HG03064 (cell line): ENCODE results near the gene SERPINE2.

Source experiments
- ATAC-seq: cut with Tn5 transposase; IDR thresholded peaks from one replicate; pipeline ENCODE4 v1.9.1; 2021; ENCODE audit warnings: low read depth; ENCODE audit not compliant: unreplicated experiment

The SERPINE2 gene, protein sequence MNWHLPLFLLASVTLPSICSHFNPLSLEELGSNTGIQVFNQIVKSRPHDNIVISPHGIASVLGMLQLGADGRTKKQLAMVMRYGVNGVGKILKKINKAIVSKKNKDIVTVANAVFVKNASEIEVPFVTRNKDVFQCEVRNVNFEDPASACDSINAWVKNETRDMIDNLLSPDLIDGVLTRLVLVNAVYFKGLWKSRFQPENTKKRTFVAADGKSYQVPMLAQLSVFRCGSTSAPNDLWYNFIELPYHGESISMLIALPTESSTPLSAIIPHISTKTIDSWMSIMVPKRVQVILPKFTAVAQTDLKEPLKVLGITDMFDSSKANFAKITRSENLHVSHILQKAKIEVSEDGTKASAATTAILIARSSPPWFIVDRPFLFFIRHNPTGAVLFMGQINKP

DNA sequence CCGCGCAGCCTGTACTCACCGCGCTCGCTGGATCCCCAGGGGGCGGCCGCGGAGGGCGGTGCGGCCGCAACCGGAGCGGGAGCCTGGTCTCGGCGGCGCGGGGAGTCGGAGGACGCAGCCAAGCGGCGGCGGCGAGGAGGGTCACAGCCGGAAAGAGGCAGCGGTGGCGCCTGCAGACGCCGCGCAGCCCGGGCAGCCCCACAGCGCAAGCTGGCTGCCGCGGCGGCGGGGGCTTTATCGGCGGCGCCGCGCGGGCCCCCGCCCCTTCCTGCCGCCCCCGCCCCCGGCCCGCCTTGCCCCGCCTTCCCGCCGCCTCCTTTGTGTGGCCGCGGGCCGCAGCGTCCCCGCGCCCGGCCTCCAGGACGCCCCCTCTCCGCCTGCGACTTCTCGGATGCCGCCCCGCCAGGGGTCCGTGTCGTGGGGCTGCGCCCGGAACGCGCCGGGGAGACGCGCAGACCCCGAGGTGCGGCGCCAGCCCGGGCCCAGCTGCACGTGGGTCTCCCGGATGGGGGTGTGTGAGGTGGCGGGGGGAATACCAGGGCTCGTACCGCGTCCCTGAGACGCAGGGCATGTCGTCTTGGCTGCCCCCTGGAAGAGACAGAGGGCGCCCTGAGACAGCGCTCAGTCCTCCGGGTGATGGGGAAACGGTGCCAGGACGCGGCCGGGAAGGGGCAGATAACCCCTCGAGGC lies at the start of gene SERPINE2:
SERPINE2 (minus strand) TSS at position 207 of the 690 bp plus-strand sequence. CDS start 37,386 bp downstream, outside the sequence.
- ATAC-seq, result no peak

DNA sequence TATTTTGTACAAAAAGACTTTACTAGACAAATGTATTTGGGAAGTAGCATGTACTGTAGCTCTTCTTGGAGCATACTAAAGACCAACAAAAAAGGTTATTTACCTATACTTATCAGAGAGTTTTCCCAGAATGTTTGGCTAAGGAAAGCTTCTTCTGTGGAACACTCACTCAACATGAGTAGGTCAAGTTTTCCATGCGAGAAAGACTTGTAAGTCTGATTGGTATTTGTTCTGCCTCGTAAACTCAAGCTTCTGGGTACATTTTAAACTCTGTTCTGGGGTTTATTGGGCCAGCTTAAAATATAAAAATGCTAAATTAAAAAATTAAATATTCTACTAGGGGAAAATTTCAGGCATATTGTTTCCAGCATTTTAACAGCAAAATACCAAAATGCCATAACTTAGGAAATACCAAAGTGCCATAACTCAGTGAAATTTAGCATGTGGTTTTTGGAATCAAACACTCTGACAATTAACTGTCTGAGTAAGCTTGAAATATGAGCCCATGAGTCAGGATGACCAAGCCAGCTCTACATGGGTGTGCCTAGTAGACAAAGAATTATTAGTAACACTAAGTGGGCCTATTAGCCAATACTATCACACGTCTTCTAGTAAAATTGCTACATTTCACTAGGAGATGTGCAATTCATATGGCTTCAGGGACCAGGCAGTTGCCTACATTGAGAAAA lies 47.3 kb upstream of the SERPINE2 start:
- ATAC-seq, result no peak

DNA sequence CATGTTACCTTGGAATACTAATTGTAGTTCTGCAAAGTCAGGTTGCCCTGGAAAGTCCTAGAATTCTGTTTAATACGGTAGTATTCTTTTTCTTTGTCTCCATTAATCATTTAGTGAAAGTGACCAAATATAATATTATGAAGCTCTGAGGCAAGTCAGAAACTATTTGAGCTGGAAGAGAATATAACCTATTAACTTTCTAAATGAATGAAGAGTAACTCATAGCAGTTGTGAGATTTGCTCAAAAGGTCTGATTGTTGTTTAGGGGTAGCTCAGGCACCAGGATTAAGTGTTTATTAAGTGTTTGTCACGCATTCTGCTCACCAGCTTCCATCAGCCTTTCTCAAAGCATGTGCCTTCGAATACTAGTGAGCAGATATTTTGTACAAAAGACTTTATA lies 46.7 kb upstream of the SERPINE2 start:
- ATAC-seq, result no peak

DNA sequence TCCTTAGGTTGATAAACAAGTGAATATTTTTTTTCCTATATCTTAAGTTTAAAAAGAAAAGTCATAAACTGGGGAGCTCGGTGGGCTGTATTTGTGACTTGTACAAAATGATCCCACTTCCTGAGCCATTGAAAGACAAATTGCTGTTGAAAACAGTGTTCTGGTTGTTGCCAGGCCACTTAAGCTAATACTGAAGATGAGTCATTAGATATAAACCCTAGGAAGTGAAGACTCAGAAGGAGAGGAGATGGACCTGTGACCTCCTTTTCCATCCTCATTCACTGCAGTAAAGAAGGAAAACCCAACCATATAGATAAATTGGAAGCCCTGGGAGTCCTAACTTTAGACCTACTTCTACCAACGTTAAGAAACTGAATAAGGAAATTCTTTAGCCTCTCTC lies 46.2 kb upstream of the SERPINE2 start:
- no peak for ATAC-seq

DNA sequence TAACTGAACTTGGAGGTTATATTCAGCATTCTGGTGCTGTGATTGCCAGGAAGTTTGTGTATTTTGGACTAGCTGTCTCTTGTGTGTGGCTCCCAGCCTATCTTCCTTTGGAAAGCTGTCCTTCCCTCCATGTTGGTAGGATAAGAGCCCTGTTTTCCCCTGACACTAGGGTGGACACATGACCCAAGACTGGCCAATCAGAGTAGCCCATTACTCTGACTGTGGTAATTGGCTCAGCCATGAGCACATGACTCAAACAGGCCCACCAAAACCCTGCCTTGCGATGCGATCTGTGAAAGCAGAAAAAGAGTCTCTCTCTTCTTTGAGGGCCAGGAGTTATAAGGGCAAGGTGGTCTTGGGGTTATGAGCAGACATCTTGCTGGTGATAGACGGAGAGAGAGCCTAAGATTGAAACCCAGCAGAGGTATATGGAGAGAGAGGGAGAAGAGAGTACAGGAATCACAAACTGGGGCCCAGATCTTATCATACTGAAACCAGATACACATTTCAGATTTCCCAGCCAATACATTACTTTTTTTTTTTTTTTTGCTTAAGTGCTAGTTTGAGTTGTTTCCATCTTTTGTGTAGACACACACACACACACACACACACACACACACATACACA lies 45.3 kb upstream of the SERPINE2 start:
- no peak for ATAC-seq

DNA sequence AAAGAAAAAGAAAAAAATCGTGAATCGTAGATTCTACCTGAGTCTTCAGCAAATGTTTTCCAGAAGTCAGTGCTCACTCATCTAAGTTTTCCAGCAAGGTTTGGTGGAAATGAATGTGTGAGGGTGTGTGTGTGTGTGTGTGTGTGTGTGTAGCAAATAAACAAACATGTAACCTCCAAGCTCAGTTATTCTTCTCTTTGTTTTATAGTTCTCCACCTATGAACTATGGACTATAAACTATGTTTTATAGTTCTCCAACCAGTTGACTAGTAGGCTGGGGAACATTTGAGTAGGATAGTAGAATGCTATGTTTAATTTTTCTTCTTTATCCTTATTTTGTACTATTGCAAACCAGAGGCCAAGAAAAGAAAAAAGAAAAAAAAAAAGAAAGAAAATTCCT lies 44.6 kb upstream of the SERPINE2 start:
- no peak for ATAC-seq

DNA sequence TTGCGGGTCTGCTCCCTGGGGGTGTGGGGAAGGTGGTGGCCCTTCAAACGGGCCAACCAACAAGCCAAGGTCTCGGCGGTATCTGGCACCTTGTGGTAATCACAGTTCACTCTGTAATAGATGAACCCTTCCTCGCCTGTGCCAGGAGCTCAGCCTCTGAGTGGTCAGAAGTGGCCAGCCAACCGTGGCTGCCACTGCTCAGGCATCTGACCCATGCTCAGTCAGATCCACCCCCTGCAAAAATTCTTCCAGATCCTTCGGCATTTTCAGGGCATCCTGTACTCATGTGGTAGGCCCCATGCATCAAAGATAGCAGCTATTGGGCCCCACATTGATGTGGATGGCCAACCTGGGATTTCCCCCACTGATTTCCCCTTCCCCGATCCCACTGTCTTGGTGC lies 39.6 kb upstream of the SERPINE2 start:
- ATAC-seq, result no peak

DNA sequence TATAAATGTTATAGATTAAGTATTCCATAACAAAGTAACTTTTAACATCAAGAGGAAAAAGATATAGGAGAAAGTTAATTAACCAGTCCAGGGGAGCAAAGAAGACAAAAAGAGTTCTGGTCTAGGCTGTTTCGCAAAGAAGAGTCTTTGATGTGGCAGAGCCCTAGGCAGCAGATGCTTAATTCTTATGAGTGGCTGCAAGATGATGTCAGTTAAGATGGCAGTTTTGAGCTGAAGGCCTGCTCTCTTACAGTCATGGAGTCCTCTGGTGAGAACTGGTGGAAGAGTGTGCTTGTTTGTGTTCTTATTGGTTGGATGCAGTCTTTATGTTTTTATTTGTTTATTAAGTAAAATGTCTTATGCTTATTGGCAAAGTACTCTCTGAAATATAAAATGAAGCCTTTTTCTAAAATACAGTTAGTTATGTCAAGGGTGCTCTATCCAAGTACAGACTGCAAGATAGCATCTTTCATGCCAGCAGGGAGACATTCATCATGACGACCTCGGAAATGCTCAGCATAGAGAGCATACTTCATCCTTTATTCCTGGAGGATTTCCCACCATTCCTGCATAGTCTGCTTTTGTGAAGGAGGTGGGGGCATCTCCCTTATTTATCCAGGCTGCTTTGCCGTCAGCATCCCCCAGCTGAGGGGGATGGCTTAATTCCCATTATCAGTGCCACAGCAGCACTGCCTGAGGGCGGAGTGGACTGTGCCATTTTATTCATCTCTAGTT lies 38.9 kb upstream of the SERPINE2 start:
- no peak for ATAC-seq

DNA sequence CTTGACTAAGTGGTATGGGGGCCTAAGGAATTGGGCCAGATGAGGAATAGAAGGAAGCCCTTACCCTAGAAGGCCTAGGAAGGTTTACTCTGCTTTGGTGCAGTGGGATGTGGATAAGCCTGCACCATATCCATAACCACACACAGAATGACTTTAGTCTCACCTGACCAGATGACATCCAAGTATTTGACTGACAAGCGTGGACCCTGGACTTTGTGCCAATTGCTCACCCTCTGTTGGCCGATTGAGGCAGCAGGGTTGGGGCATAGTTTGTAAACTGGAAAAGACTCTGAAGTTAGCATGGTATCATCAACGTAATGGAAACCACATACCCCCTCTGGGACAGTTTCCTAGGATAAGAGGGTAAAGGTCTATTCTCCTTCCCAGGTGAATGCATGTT lies 36.5 kb upstream of the SERPINE2 start:
- no peak for ATAC-seq

DNA sequence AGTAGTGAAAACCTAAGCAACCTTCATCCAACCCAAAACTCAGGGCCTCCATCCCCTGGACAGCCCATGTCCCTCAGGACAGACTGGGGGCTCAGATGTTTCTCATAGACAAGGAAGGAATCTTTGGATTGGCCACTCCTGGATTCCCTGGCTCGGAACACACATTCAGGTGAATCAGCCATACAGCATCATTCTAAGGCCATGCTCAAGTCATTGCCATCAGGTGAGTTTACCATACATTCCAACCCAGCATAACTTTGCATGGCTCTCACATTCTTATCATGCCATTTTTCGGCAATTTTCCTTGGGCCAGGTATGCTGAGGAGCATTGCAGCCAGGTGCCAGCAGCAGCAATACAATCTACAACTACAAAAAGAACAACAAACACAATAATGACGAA lies 34.6 kb upstream of the SERPINE2 start:
- no peak for ATAC-seq

DNA sequence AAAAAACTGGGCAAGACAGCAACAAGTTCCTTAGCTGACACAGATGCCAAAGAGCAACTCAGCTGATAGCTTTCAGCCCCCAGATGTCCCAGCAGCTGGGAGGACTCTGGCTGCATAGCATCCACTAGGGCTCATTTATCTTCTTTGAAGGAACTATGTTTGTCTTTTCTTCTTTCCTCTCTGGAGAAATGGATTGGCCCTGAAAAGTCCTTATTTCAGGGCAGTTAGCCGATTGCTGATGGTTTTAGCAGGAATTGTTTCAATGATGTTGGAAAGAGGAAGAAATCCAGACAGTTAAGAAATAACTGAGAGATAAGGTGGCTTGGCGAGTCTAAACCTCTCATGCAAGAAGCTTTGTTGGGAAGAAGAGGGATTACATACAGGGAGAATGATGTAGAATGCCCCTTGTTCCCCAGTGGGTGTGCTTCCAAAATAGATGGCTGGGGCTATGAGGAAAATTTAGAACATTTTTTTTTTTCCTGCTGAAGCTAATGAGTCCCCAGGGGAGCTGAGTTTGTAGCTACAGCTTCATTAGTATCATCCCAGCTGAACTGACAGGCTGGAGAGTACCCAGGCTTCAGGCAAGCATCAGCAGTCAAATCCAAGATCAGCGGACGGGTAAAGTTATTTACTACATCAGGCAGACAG lies 33.6 kb upstream of the SERPINE2 start:
- no peak for ATAC-seq

DNA sequence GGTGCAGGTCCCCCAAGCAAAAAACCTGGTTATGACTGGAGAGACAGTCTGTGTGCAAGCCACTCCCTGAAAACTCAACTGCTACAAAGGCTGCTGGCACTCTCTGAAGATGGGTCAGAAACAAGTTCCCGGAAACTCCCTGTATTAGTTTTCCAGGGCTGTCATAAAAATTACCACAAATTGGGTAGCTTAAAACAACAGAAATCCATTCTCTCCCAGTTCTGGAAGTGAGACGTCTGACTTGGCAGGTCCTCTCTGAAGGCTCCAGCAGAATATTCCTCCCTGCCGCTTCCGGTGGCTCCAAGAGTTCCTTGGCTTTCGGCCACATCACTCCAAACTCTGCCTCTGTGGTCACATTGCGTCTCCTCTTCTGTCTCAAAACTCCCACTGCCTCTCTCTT lies 30.1 kb upstream of the SERPINE2 start:
- no peak for ATAC-seq

DNA sequence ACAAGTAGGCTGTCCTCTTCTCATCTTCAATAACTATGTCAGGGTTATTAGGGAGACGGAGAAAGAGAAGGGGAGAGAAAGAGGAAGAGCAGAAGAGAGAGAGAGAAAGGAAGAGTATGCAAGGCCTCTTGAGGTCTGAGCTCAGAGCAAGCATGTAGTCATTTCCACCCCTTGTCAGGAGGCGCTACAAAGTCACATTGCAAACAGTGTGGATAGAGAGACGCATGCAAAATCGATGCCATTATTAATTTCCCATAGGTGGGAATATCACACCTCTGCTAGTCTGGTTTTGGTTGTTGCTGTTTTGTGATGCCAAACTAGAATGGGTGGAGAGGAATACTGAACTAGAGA lies 24.2 kb upstream of the SERPINE2 start:
- ATAC-seq, result no peak

DNA sequence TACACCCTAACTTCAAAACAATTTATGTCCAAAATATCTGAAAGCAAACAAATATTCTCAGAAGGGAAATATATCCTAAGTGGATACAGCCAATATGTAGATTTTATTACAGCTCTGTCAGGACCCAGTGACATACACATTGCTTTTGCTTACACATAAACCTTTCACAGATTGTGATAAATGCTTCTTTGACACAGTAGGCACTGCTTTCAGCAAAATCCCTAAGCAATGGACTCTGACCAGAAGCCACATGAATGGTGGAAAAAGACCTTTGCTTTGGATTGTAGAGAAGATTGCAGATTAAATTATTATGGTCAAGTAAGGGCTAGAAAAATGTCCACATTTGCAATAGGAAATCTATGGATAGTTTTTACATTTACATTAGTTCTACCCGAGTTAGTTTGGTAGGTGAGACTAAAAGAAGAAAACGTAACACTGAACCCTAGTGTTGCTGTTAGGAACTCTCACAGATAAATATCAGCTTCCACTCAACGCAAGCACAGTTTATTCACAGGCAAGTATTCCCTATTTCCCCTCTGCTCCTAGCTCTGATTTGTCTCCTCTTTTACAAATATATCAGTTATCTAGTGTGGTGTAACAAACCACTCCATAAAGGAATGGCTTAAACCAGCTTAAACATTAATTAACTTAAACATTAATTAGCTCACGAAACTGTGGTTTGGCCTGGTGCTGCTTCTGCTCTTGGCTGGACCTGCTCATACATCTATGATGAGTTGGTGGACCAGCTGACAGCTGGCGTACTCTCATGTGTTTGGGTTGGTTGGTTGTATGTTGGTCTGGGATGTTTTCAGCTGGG lies 23.6 kb upstream of the SERPINE2 start:
- peak; percentile 77 for ATAC-seq

DNA sequence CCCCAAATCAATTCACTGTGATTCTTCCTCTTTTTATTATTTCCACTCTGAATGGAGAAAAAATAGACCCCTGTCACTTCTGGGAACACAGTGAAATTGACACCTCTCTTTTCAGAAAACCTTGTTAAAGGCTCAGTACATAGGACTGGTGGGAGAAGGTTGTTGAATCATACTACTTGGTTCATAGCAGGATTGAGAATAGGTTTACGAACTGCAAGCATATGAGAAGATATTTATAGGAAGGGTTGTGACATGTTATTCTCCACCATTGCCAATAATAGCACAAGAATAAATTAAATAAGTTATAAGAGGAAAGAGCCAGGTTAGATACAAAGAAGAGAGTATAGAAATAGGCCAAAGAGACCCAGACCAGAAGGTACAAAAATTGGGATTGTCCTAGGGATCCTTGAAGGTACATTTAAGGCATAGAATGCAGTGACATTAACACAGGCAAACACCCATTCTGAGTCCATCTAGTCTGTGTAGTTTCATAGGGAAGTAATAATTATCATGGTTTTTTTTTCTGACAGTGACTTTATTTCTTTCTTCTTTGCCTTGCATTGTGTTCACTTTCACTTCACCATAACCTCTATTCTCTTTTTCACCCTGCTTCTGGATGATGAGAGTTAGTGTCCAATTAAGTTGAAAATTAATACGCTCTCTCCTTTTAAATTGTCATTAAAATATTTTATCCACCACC lies 21.8 kb upstream of the SERPINE2 start:
- no peak for ATAC-seq

DNA sequence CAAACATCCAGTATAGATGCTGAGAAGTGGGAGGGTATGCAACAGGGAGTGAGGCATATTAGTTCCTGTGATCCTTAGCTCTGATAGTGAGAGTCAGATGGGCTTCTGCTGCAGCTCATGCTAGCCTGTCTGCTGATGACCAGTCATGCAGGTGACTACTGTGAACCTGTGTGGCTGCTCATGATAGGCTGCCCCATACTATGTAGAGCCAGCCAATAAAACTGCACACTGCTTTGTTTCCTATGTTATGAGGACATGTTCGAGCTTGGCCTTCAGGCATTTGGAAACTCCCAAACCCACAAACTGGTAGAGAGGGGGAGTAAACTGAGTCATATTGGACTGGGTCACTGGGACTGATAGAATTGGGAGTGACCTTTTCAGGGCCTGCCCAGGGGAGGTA lies 20.1 kb upstream of the SERPINE2 start:
- ATAC-seq, result no peak

DNA sequence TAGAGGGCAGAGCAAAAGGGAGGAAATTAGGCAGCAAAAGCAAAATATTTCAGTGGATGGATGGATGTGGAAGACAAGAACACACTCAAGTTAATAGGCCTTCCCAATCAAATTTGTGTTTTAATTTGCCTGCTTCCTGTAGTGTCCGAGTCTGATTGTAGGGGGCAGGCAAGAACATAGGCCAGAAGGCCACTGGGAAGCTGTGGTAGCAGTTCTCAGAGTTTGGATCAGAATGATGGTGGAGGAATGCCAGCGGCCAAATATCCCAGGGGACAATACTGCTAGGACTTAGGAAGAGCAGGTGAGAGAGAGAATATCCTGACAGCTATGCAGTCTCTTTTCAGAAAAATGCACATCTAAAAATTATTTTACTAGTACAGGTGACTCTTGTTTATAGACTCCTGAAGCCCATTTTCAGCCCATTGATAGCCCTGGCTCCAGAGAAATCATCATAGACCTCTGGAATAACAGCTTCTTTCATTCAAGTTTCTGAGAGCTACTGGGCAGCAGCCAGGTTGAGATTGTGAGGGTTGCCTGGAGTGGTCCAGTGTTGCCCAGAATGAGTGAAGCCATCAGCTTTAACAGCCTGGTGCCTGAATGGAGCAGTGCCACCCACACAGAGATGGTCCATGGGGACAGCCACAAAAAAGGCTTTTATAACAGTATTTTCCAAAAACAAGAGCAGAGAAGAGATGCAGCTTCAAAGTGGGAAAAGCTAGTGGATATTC lies 19.1 kb upstream of the SERPINE2 start:
- ATAC-seq, result no peak

DNA sequence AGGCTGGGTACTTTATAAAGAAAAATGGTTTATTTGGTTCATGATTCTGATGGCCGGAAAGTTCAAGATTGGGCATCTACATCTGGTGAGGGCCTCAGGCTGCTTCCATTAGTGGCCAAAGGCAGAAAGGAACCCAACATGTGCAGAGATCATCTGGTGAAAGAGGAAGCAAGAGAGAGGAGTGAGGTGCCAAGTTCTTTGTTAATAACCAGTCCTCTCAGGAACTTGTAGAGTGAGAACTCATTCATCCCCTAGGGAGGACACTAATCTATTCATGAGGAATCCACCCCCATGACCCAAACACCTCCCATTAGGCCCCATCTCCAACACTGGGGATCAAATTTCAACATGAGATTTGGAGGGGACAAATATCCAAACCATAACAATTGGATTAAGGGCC lies 17.8 kb upstream of the SERPINE2 start:
- no peak for ATAC-seq
